GM12878 (cell line): ENCODE results near the gene MCEE.

ENCODE experiments used
- ASH2L ChIP-seq: fragments of 300-600, 200-600 bp; sonication (generic); IDR thresholded peaks from 2 replicates; pipeline ENCODE4 v1.6.1; 2017; ENCODE audit warnings: low read depth, mild to moderate bottlenecking, borderline replicate concordance
- DPF2 ChIP-seq: fragments of 450-650 bp; IDR thresholded peaks from 2 replicates; pipeline ENCODE4 v1.6.1; 2017; ENCODE audit warnings: mild to moderate bottlenecking
- EGR1 ChIP-seq, 2 experiments: IDR thresholded peaks; 1 replicate in 1 of 2; 2 replicates in 1 of 2; pipeline ENCODE4 v1.6.1; 2011 to 2012; ENCODE audit warnings: low read depth in 2 of 2, low read length in 2 of 2, borderline replicate concordance in 1 of 2, mild to moderate bottlenecking in 1 of 2, moderate library complexity in 1 of 2
- IKZF1 ChIP-seq: fragments of 450-650 bp; conservative IDR thresholded peaks from 2 replicates; pipeline ENCODE4 v1.6.1; 2017; ENCODE audit warnings: antibody characterized with exemption, mild to moderate bottlenecking
- TF ChIP-seq, protein P1 (sequence below), 3 experiments: IDR thresholded peaks in 2 of 3; conservative IDR thresholded peaks in 1 of 3; 2 replicates each; pipeline ENCODE4 v1.5.1; 2011; ENCODE audit warnings: low read depth in 3 of 3, low read length in 3 of 3, mild to moderate bottlenecking in 3 of 3, control low read depth in 2 of 3, moderate library complexity in 2 of 3, inconsistent platforms in 1 of 3, mixed read lengths in 1 of 3; ENCODE audit not compliant: control insufficient read depth in 2 of 3, insufficient read depth in 1 of 3; ENCODE audit errors: extremely low read depth in 1 of 3
- TF ChIP-seq, protein P2 (sequence below): fragments of 450-650 bp; IDR thresholded peaks from 2 replicates; pipeline ENCODE4 v1.6.1; 2017; ENCODE audit warnings: mild to moderate bottlenecking
- TF ChIP-seq, protein P3 (sequence below): IDR thresholded peaks from 2 replicates; pipeline ENCODE4 v1.6.1; 2012; ENCODE audit warnings: low read depth, low read length, improper control_type of control experiment

DNA sequence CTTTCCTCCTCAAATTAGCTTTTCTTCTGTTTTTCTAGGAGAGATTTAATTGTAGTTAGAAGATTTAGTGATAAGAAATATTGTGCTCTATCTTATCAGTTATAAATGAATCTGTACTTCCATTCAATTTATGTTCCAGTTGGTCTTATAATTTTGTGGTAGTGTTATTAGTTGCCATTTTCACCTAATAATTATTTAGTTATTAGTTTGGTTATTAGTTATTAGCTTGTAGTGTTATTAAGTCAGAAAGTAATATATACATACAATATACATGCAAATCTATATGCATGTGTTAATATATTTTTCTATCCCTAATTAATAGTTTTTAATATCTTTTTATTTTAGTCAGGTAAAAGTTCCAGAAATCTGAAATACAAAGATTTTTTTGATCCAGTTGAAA lies 3.6 kb upstream of the MCEE start:
- TF ChIP-seq ASH2L = no peak
- TF ChIP-seq, protein P1, sequence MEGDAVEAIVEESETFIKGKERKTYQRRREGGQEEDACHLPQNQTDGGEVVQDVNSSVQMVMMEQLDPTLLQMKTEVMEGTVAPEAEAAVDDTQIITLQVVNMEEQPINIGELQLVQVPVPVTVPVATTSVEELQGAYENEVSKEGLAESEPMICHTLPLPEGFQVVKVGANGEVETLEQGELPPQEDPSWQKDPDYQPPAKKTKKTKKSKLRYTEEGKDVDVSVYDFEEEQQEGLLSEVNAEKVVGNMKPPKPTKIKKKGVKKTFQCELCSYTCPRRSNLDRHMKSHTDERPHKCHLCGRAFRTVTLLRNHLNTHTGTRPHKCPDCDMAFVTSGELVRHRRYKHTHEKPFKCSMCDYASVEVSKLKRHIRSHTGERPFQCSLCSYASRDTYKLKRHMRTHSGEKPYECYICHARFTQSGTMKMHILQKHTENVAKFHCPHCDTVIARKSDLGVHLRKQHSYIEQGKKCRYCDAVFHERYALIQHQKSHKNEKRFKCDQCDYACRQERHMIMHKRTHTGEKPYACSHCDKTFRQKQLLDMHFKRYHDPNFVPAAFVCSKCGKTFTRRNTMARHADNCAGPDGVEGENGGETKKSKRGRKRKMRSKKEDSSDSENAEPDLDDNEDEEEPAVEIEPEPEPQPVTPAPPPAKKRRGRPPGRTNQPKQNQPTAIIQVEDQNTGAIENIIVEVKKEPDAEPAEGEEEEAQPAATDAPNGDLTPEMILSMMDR (IDR thresholded peaks at IDR 0.05 in 2 of 3, conservative IDR thresholded peaks at IDR 0.05 in 1 of 3; ENCODE audit: control insufficient read depth in 2 of 3, extremely low read depth in 1 of 3, insufficient read depth in 1 of 3, low read depth in 3 of 3, low read length in 3 of 3) = no peak
- TF ChIP-seq, protein P2, sequence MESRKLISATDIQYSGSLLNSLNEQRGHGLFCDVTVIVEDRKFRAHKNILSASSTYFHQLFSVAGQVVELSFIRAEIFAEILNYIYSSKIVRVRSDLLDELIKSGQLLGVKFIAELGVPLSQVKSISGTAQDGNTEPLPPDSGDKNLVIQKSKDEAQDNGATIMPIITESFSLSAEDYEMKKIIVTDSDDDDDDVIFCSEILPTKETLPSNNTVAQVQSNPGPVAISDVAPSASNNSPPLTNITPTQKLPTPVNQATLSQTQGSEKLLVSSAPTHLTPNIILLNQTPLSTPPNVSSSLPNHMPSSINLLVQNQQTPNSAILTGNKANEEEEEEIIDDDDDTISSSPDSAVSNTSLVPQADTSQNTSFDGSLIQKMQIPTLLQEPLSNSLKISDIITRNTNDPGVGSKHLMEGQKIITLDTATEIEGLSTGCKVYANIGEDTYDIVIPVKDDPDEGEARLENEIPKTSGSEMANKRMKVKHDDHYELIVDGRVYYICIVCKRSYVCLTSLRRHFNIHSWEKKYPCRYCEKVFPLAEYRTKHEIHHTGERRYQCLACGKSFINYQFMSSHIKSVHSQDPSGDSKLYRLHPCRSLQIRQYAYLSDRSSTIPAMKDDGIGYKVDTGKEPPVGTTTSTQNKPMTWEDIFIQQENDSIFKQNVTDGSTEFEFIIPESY = no peak
- no peak for TF ChIP-seq DPF2
- no peak for TF ChIP-seq IKZF1
- TF ChIP-seq, protein P3, sequence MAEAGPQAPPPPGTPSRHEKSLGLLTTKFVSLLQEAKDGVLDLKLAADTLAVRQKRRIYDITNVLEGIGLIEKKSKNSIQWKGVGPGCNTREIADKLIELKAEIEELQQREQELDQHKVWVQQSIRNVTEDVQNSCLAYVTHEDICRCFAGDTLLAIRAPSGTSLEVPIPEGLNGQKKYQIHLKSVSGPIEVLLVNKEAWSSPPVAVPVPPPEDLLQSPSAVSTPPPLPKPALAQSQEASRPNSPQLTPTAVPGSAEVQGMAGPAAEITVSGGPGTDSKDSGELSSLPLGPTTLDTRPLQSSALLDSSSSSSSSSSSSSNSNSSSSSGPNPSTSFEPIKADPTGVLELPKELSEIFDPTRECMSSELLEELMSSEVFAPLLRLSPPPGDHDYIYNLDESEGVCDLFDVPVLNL = no peak
- no peak for TF ChIP-seq EGR1 (IDR thresholded peaks at IDR 0.05; ENCODE audit: borderline replicate concordance in 1 of 2, low read depth in 2 of 2, low read length in 2 of 2)
